Measurements from ENCODE around the gene NEGR1.

NEGR1 gene

DNA sequence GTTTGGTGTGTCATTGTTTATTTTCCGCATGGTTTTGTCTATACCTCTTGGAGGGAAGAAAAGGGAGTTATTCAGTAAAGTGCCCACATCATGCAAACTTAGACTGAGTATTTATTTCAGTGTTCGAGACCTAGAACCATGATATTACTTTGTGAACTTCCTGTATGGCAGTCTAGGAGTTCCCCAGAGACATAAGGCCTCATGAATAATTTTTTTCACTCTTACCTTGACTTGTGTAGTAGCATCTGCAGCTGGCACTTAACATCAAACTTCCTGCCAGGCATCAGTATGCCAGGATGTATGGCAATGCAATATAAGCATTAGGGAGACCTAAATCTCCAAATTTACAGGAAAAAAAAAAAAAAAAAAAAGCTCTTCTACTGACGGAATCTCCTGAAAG is 287.7 kb downstream of the NEGR1 start:
- H3K27ac ChIP-seq, result no peak overlapping the region
- no peak for TF ChIP-seq ZFX (IDR thresholded peaks at IDR 0.05; ENCODE audit: borderline replicate concordance)
- TF ChIP-seq CTCF (IDR thresholded peaks at IDR 0.05), result no peak

- no peak for TF ChIP-seq ZFX (IDR thresholded peaks at IDR 0.05; ENCODE audit: borderline replicate concordance)
- TF ChIP-seq CTCF (IDR thresholded peaks at IDR 0.05), result no peak
Measured at GRCh38 chr1:71987181-71987580, 295.2 kb downstream of the NEGR1 start.

DNA sequence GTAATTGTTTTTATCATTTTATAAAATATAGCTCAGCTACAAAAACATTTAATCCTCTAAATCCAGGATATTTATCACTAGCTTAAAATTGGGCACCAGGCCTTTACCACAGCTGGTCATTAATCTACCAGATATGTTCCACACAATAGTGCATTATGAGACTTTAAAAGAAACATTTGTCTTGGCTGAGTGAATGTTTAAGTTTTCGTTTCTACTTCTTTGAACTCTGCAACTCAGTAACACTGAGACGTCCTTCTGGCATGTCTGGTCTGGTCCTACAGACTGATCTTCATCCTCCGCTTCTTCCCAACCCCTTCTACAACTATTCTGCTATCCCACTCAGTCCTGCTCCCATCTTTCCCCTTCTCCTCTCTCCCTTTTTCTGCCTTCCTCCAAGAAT is 296.2 kb downstream of the NEGR1 start:
- no peak overlapping the region for H3K27ac ChIP-seq
- TF ChIP-seq ZFX (IDR thresholded peaks at IDR 0.05; ENCODE audit: borderline replicate concordance) (no peak), CTCF (IDR thresholded peaks at IDR 0.05) (no peak)

More at GRCh38 chr1:71987181-71987580, 295.2 kb downstream of the NEGR1 start:
- H3K27ac ChIP-seq, result no peak overlapping the region

GRCh38 chr1:71980556-71980955 is 301.8 kb downstream of the NEGR1 start:
- no peak overlapping the region for H3K27ac ChIP-seq
- no peak for TF ChIP-seq ZFX (IDR thresholded peaks at IDR 0.05; ENCODE audit: borderline replicate concordance)
- no peak for TF ChIP-seq CTCF (IDR thresholded peaks at IDR 0.05)

GRCh38 chr1:71979882-71980281 is 302.5 kb downstream of the NEGR1 start:
- no peak overlapping the region for H3K27ac ChIP-seq
- no peak for TF ChIP-seq CTCF (IDR thresholded peaks at IDR 0.05)
- TF ChIP-seq ZFX (IDR thresholded peaks at IDR 0.05; ENCODE audit: borderline replicate concordance), result no peak

DNA sequence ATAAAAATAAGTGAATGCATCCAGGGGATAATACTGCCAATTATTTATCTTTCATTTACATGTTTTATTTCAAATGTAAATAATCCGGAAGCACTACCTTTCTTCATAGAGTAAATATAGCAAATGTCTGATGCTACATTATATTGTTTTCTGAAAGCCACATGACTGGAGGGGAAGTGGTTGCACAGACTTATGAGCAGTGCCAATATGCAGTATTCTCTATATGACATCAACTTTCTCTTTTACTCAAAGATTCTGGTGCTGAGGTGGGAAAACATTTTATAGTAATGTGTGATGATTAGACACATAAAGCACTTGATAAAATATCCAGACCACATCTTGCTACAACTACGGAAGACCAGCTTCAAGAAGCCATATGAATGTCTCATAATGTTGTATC is 314.7 kb downstream of the NEGR1 start:
- no peak overlapping the region for H3K27ac ChIP-seq
- TF ChIP-seq ZFX (IDR thresholded peaks at IDR 0.05; ENCODE audit: borderline replicate concordance), result no peak
- TF ChIP-seq CTCF (IDR thresholded peaks at IDR 0.05), result no peak

GRCh38 chr1:71964188-71964587 is 318.2 kb downstream of the NEGR1 start:
- TF ChIP-seq ZFX (IDR thresholded peaks at IDR 0.05; ENCODE audit: borderline replicate concordance), result no peak
- no peak for TF ChIP-seq CTCF (IDR thresholded peaks at IDR 0.05)
- no peak overlapping the region for H3K27ac ChIP-seq

Measured in 22Rv1 (cell line).